Hematopoietic multipotent progenitor cell treated with erythropoietin and hydrocortisone succinate and interleukin-3 and kit ligand, for 4 days (in vitro differentiated cells): Measurements from ENCODE around the gene AGPAT3.

Experiments used
- DNase-seq: peaks from one replicate; pipeline ENCODE4 v3.0.0-alpha.2; 2015

AGPAT3 gene

GRCh38 chr21:43925609-43926008 is 60.6 kb downstream of the AGPAT3 start:
- DNase-seq, result no peak

GRCh38 chr21:43926196-43926595 is 61.2 kb downstream of the AGPAT3 start:
- no peak for DNase-seq

GRCh38 chr21:43927591-43928221 is 62.7 kb downstream of the AGPAT3 start:
- no peak for DNase-seq

GRCh38 chr21:43928222-43929125 is 63.5 kb downstream of the AGPAT3 start:
- no peak for DNase-seq

GRCh38 chr21:43929217-43929971 is 64.4 kb downstream of the AGPAT3 start:
- DNase-seq, result no peak

GRCh38 chr21:43930074-43930847 is 65.2 kb downstream of the AGPAT3 start:
- no peak for DNase-seq

GRCh38 chr21:43930848-43931375 is 65.9 kb downstream of the AGPAT3 start:
- DNase-seq, result no peak

- DNase-seq, result no peak
These were observed 66.5 kb downstream of the AGPAT3 start for GRCh38 chr21:43931489-43931888.

GRCh38 chr21:43932005-43932404 is 67.0 kb downstream of the AGPAT3 start:
- DNase-seq, result no peak

- no peak for DNase-seq
These were observed 68.2 kb downstream of the AGPAT3 start for GRCh38 chr21:43933199-43933598.

GRCh38 chr21:43933680-43934079 is 68.7 kb downstream of the AGPAT3 start:
- DNase-seq, result no peak

GRCh38 chr21:43934116-43934515 is 69.1 kb downstream of the AGPAT3 start:
- DNase-seq, result no peak

GRCh38 chr21:43934716-43935705 is 70.0 kb downstream of the AGPAT3 start:
- DNase-seq, result no peak

- no peak for DNase-seq
These were observed 70.7 kb downstream of the AGPAT3 start for GRCh38 chr21:43935711-43936110.

GRCh38 chr21:43936247-43936967 is 71.4 kb downstream of the AGPAT3 start:
- no peak for DNase-seq

GRCh38 chr21:43937051-43937832 is 72.2 kb downstream of the AGPAT3 start:
- DNase-seq, result peak; percentile 41

GRCh38 chr21:43937891-43938309 is 72.9 kb downstream of the AGPAT3 start:
- DNase-seq, result no peak

- peak; percentile 95 for DNase-seq
These were observed 73.9 kb downstream of the AGPAT3 start for GRCh38 chr21:43938751-43939442.
